Stimulated activated CD4-positive, alpha-beta T cell treated with anti-CD3 and anti-CD28 coated beads, Interleukin-15, amount 100 ng/mL, for 48 hours (primary cell): ENCODE measurements around the gene CATSPERB.
A peak's percentile ranks its signal among the peaks of the same experiment; 100 is the strongest.
"Not testable (repeated sequence)": the region's sequence is repeated elsewhere in the genome, so short reads cannot be mapped to it uniquely, and the experiment has no call there.

Source experiments
- DNase-seq, 2 donors: peaks; one replicate each; pipeline ENCODE4 v3.0.0-alpha.2; 2020; ENCODE audit warnings: low read depth in 2 of 2

The CATSPERB gene

DNA sequence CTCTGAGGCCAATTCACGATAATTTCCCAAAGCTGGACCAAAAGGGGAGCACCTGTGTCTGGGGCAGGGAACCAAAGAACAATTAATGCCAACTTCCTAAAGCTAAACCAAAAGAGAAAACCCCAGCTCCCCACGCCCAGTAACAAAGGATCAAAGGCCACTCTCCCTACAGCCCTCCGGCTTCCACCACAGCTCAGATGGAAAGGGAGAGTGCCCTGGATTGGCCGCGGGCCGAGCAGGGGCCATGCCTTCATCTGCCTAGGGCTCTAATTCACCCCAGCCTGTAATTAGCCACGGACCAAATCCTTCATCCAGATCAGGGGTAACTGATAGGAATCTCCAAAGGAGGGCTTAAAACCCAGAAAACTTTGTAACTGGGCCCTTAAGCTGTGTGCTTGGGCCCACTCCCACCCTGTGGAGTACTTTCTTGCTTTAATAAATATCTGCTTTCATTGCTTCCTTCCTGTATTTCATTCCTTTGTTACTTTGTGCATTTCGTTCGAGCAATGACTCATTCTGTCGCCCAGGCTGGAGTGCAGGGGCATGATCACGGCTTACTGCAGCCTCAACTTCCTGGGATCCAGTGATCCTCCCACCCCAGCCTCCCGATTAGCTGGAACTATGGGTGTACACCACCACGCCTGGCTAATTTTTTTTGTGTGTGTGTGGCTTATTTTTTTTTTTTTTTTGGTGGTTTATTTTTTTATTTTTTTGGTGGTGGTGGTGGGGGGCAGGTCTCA, 156.2 kb downstream of the CATSPERB start:
- DNase-seq: no peak

DNA sequence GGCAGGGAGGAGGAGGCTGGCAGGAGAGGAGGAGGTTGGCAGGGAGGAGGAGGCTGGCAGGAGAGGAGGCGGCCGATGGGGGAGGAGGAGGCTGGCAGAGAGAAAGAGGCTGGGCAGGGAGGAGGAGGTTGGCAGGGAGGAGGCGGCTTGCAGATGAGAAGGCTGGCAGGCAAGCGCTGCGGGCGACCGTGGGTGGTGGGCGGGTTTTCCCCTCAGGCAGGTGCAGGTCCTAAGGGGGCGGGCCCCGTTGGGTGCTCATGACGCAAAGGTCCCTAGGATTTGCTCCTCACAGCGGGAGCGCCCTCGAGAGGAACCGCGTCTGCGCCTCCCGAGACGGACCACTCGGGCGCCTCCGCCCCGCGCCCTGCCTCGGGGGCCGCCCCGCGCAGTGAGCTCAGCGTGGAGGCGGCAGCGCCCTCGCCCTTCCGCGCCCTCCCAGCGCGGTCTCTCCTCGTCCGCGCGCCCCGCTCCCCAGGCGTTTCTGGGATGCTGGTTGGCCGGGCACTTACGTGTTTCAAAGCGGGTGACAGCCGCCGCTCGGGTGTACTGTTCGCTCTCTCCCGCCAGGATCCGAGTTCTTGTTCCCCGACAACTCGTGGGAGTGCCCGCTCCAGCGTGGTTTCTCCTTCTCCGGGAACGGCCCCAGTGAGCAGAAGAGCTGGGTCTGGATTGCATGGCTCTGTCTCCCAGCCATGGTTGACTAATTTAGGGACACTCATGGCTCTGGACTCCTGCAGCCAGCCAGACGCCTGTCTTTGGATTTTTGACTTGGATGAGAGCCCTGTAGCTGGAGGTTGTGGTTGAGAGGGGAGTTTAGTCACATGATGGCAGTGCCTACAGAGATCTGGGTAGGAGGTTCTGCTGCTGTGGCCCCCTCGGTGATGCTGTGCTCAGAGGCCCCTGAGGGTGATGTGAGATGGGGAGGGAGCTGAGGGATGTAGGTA, 157.7 kb downstream of the CATSPERB start:
- peak; percentile 83 to 84 for DNase-seq

DNA sequence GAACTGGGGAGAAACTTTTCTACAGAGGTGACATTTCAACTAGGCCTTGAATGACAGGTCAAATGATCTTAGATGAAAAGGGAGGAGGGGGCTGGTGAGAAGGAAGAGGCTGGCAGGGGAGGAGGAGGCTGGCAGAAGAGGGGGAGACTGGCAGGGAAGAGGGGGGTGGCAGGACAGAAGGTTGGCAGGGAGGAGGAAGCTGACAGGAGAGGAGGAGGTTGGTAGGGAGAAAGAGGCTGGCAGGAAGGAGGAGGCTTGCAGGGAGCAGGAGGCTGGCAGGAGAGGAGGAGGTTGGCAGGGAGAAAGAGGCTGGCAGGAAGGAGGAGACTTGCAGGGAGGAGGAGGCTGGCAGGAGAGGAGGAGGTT, 158.4 kb downstream of the CATSPERB start:
- DNase-seq: no peak

DNA sequence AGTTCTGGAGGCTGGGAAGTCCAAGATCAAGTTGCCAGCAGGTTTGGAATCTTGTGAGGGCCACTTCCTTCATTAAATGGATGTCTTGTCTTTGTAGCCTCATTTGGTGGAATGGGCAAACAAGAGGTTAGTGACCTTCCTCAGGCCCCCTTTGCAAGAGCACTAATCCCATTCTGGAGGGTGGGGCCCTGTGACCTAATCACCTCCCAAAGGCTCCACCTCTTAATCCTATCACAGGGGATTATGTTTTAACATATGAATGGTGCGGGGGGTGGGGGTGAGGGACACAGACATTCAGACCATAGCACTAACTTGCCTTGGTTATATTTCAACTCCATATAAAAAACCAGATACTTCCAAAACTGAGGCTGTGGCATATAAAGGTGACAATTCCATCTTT, 161.9 kb downstream of the CATSPERB start:
- DNase-seq: no peak

DNA sequence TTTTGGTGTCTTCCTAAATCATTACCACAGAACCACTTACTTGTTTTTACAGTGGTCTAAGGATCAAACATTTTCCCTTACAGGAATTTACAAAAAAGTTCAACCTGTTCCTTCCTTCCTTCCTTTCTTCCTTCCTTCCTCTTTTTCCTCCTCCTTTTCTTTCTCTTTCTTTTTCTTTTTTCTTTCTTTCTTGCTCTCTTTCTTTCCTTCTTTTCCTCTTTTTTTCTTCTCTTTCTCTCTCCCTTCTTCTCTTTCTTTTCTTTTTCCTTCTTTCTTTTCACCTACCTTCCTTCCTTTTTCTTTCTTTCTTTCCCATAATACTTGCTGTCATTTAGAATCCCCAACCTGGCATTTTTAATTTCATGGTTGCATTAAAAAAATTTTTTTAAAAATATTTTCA, 162.6 kb downstream of the CATSPERB start:
- no peak for DNase-seq

DNA sequence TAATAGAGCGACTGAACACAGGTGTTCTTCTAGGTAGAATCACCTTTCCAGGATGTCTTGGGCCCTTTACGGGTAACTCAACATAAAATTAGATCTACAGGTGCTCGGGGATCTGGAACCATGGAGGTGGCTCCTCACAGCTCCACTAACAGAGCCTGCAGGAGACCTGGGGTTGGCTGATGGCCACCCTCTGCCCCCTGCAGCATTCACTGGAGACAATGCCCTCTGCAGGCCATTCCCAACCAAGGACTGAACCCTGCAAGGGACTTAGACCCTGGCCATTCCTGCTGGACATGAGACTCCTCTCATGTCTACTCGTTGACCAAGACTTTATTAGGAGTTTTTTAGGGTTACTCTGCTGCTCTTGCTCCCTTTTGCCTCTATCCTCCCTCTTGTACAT, 163.3 kb downstream of the CATSPERB start:
- DNase-seq: no peak

DNA sequence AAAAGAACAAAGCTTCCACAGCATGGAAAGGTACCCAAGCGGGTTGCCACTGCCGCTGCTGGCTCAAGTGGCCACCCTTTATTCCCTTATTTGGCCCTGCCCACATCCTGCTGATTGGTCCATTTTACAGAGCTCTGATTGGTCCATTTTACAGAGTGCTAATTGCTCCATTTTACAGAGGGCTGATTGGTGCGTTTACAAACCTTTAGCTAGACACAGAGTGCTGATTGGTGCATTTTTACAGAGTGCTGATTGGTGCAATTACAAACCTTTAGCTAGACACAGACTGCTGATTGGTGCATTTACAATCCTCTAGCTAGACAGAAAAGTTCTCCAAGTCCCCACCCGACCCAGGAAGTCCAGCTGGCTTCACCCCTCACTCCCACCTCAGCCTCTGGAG, 164.1 kb downstream of the CATSPERB start:
- DNase-seq: not testable (repeated sequence)

DNA sequence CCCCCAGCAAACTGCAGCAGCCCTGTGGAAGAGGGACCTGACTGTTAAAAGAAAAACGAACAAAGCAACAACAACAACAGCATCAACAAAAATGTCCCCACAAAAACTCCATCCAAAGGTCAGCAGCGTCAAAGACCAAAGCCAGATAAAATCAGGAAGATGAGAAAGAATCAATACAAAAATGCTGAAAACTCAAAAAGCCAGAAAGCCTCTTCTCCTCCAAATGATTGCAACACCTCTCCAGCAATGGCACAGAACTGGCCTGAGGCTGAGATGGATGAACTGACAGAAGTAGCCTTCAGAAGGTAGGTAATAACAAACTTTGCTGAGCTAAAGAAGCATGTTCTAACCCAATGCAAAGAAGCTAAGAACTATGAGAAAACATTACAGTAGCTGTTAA, 176.4 kb downstream of the CATSPERB start:
- no peak for DNase-seq

DNA sequence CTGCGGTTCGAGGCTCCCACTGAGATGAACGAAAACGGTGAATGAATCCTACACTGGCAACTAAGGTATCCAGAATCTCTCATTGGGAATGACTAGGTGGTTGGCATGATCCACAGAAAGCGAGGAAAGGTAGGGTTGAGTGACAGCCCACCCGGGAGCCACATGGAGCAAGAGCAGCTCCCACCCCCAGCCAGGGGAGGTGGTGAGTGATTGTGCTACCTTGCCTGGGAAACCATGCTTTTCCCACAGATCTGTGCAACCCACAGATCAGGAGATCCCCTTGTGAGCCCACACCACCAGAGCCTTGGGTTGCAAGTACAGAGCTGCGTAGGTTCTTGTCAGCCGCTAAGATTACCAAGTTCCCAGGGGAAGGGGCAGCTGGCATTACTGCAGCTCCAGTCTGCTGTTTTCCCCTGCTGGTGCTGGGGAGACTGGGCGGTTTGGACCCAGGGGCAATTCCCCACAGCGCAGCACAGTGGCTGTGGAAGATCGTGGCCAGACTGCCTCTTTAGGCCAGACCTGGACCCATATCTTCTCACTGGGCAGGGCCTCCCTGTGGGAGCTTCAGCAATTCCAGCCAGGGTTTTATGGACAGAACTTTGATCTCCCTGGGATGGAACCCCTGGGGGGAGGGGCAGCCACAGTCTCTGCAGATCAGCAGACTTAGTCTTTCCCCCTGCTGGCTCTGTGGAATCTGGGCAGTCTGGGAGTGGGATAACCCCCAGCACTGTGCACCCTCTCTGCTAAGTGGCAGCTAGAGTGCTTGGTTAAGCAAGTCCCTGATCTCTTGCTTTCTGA, 177.2 kb downstream of the CATSPERB start:
- no peak for DNase-seq

DNA sequence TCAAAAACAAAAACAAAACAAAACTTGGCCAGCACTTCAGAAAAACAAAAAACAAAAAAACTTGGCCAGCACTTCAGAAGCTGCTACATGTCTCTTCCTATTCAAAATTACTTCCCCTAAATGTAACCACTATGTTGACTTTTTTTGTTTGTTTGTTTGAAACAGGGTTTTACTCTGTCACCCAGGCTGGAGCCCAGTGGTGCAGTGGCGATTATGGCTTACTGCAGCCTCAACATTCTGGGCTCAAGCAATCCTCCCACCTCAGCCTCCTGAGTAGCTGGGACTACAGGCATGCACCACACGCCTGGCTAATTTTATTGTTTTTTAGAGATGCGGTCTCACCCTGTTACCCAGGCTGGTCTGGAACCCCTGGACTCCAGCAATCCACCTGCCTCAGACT, 183.8 kb downstream of the CATSPERB start:
- no peak for DNase-seq

DNA sequence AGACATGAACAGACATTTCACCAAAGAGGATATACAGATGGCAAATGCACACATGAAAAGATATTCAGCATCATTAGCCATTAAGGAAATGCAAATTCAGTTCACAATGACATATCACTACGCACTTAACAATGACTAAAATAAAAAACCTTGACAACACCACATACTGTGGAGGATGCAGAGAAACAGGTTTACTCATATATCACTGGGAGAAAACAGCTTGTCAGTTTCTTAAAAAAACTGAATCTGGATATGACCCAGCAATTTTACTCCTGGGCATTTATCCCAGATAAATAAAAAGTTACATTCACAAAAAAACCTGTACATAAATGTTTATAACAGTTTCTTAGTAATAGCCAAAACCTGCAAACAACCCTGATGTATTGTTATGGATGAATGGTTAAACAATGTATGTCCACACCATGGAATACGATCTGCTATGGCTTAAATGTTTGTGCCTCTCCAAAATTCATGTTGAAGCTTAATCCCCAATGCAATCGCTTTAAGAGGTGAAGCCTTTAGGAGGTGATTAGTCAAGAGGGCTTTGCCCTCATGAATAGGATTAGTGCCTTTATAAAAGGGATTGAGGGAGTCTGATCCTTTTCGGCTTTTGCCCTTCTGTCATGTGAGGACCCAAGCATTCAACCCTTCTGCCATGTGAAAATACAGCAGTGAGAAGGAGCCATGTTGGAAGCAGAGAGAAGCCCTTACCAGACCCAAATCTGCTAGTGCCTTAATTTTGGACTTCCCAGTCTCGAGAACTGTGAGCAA, 185.8 kb downstream of the CATSPERB start:
- no peak for DNase-seq

DNA sequence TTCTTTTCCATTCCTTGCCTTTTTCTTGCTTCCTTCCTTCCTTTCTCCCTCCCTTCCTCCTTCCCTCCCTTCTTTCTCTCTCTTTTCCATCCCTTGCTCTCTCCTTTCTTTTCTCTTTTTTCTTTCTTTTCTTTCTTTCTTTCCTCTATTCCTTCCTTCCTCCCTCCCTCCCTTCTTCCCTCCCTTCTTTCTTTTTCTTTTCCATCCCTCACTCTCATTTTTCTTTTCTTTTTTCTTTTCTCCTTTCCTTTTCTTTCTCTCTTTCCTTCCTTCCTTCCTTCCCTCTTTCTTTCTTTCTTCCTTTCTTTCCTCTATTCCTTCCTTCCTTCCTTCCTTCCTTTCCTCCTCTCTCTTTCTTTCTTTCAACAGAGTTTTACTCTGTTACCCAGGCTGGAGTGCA, 186.7 kb downstream of the CATSPERB start:
- DNase-seq: no peak

DNA sequence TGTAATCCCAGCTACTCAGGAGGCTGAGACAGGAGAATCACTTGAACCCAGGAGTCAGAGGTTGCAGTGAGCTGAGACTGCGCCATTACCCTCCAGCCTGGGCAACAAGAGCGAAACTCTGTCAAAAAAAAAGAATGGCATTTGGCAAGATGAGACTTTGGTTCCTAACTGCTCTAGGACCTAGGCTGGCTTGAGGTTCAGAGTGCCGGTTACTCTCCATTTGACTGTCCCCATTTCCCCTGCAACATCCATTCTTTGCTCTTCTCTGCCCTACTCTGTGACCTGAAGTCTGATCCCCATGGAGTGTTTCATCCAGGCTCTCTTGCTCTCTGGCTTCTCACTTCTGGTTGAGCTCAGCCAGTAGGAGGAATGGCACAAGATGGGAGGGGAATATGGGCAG, 195.6 kb downstream of the CATSPERB start:
- no peak for DNase-seq

DNA sequence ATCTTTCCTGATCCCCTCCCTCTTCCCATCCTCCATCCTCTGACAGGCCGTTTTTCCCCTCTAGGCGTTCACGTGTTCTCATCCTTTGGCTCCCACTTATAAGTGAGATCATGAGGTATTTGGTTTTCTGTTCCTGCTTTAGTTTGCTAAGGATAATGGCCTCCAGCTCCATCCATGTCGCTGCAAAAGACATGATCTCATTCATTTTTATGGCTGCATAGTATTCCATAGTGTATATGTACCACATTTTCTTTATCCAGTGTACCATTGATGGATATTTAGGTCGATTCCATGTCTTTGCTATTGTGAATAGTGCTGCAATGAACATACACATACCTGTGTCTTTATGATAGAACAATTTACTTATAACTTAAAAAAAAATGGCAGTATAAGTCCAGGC, 197.8 kb downstream of the CATSPERB start:
- DNase-seq: not testable (repeated sequence)

DNA sequence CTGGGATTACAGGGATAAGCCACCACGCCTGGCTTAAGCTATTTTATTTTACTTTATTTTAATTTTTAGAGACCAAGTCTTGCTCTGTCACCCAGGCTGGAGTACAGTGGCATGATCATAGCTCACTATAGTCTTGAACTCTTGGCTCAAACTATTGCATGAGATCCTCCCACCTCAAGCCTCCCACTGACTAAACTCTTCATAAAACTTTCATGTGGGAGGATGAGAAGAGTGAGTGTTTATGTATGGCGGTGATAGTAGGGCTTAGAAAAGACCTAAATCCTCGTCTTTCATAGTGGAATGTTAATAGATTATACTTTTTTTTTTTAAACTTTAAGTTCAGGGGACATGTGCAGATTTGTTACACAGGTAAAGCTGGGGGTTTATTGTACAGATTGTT, 198.3 kb downstream of the CATSPERB start:
- DNase-seq: no peak
